HepG2 (cell line): ENCODE measurements around the gene LRRC40. TPM values are rescaled to one million over a fixed set of nuclear protein-coding genes. Genes with fewer than 3 reads are reported as not detected.

Experiments used
- AHR ChIP-seq: IDR thresholded peaks from 2 replicates; pipeline ENCODE4 v1.6.1; 2018; ENCODE audit warnings: missing genetic modification reagents, missing compliant biosample characterization
- CREB3 ChIP-seq: sonication (generic); formaldehyde crosslinking; IDR thresholded peaks from 2 replicates; pipeline ENCODE4 v1.5.0; 2020; ENCODE audit warnings: missing genetic modification reagents
- FOXO1 ChIP-seq: sonication (generic); formaldehyde crosslinking; IDR thresholded peaks from 2 replicates; pipeline ENCODE4 v1.4.0; 2020; ENCODE audit warnings: missing genetic modification reagents
- KLF11 ChIP-seq: IDR thresholded peaks from 2 replicates; pipeline ENCODE4 v1.6.1; 2016; ENCODE audit warnings: missing compliant biosample characterization
- KLF13 ChIP-seq: sonication (generic); formaldehyde crosslinking; IDR thresholded peaks from 2 replicates; pipeline ENCODE4 v1.4.0; 2020; ENCODE audit warnings: mild to moderate bottlenecking, missing genetic modification reagents
- KMT2B ChIP-seq: IDR thresholded peaks from 2 replicates; pipeline ENCODE4 v1.6.1; 2016; ENCODE audit warnings: missing genetic modification reagents, missing compliant biosample characterization
- LCORL ChIP-seq, 2 experiments: fragments of 450-650 bp in 1 of 2; sonication (generic) in 1 of 2; formaldehyde crosslinking in 1 of 2; IDR thresholded peaks; 2 replicates each; pipeline versions ENCODE4 v1.5.0 to v1.6.1; 2017 to 2020; ENCODE audit warnings: antibody characterized with exemption in 1 of 2, missing genetic modification reagents in 1 of 2
- MAFF ChIP-seq: IDR thresholded peaks from 2 replicates; pipeline ENCODE4 v1.6.1; 2011; ENCODE audit warnings: low read depth, low read length, improper control_type of control experiment
- MLX ChIP-seq: IDR thresholded peaks from 2 replicates; pipeline ENCODE4 v1.6.1; 2016
- SAFB2 ChIP-seq: sonication (generic); formaldehyde crosslinking; IDR thresholded peaks from 2 replicates; pipeline ENCODE4 v1.5.1; 2020; ENCODE audit warnings: missing genetic modification reagents, low read depth, mild to moderate bottlenecking, borderline replicate concordance
- TAF1 ChIP-seq: sonication (generic); formaldehyde crosslinking; IDR thresholded peaks from 2 replicates; pipeline ENCODE4 v1.4.0; 2020; ENCODE audit warnings: missing genetic modification reagents
- TOPORS ChIP-seq: sonication (generic); formaldehyde crosslinking; IDR thresholded peaks from 2 replicates; pipeline ENCODE4 v1.8.0; 2023; ENCODE audit warnings: mild to moderate bottlenecking, missing genetic modification reagents
- TP53 ChIP-seq: sonication (generic); formaldehyde crosslinking; conservative IDR thresholded peaks from 2 replicates; pipeline ENCODE4 v1.4.0; 2020; ENCODE audit warnings: missing genetic modification reagents
- ZBTB7A ChIP-seq: sonication (generic); formaldehyde crosslinking; IDR thresholded peaks from 2 replicates; pipeline ENCODE4 v1.8.0; 2022; ENCODE audit warnings: mild to moderate bottlenecking, missing genetic modification reagents
- ZFAT ChIP-seq: sonication (generic); formaldehyde crosslinking; conservative IDR thresholded peaks from 2 replicates; pipeline ENCODE4 v1.8.1; 2023; ENCODE audit warnings: missing genetic modification reagents, inconsistent platforms
- ZNF260 ChIP-seq: sonication (generic); formaldehyde crosslinking; IDR thresholded peaks from 2 replicates; pipeline ENCODE4 v1.4.0; 2020; ENCODE audit warnings: missing genetic modification reagents, low read depth, mild to moderate bottlenecking, borderline replicate concordance
- ZNF335 ChIP-seq: sonication (generic); formaldehyde crosslinking; IDR thresholded peaks from 2 replicates; pipeline ENCODE4 v1.4.0; 2020; ENCODE audit warnings: missing genetic modification reagents
- ZNF703 ChIP-seq: sonication (generic); formaldehyde crosslinking; IDR thresholded peaks from 2 replicates; pipeline ENCODE4 v1.5.1; 2020; ENCODE audit warnings: missing genetic modification reagents, mild to moderate bottlenecking, moderate library complexity, borderline replicate concordance
- ZNF737 ChIP-seq: sonication (generic); formaldehyde crosslinking; IDR thresholded peaks from 2 replicates; pipeline ENCODE4 v1.5.0; 2020; ENCODE audit warnings: missing genetic modification reagents, mild to moderate bottlenecking, borderline replicate concordance
- polyA plus RNA-seq, 8 experiments: library from polyadenylated mRNA; depleted of rRNA in 3 of 8; stranded (reverse) in 7 of 8; unstranded in 1 of 8; fragments of >200 nt; fragmentation: Illumina TruSeq in 4 of 8; extraction: Trizol in 4 of 8; gene quantifications; 2 replicates each; pipeline versions ENCODE4 v1.2.1 to v1.2.3, GENCODE V29; 2011 to 2016; ENCODE audit warnings: low read depth in 4 of 8, missing spikeins in 1 of 8, mixed read lengths in 1 of 8; ENCODE audit not compliant: insufficient read depth in 1 of 8
- total RNA-seq, 5 experiments: library from RNA; depleted of rRNA; stranded (reverse); fragments of >200 nt; fragmentation: Illumina TruSeq; extraction: Trizol; gene quantifications; 2 replicates each; pipeline ENCODE4 v1.2.3, GENCODE V29; 2016; ENCODE audit warnings: low read depth in 1 of 5
- TF ChIP-seq, protein P1 (sequence below): sonication (generic); formaldehyde crosslinking; IDR thresholded peaks from 2 replicates; pipeline ENCODE4 v1.4.0; 2020; ENCODE audit warnings: missing genetic modification reagents
- TF ChIP-seq, protein P2 (sequence below): sonication (generic); formaldehyde crosslinking; IDR thresholded peaks from 2 replicates; pipeline ENCODE4 v1.4.0; 2020; ENCODE audit warnings: missing genetic modification reagents
- TF ChIP-seq, protein P3 (sequence below): sonication (generic); formaldehyde crosslinking; IDR thresholded peaks from 2 replicates; pipeline ENCODE4 v1.4.0; 2020; ENCODE audit warnings: mild to moderate bottlenecking, missing genetic modification reagents

Gene LRRC40
- total and polyA plus RNA-seq, 2 of the 13 experiments (the other 11 are each of a cell fraction or from before 2014, with no cell fraction given): 10.3 to 32.7 TPM

DNA sequence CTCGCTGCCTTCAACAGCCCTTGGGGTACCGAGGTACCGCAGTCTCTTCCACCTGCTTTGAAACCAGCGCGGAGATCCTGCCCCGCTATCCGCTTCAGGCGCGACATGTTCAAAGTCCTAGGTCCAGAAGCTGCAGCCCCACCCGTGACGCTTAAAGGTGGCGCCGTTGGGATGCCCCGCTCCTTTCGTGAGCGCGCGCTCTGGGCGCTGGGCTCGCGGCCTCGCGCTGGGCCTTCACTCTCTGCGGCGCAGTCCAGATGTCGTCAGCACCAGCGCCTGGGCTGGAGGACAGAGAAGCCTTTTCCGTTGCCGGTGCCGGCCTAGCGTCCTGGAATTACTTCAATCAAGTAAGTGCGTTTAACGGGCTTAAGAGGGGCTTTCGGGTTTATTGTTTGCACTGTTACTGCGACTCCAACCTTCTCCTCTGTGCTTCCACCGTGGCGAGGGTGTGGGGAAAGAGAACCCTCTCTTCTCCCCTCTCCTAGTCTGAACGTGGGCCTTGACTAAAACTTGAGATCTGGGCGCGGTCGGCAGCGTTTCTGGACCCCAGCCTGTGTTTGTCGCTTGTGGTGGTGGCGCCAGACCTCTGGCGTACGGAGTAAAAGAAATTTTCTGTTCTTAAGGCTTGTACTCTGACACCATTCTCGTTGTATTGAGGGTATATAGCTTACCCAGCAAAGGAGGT is at the start of gene LRRC40 (continued):
- TF ChIP-seq, protein P1, sequence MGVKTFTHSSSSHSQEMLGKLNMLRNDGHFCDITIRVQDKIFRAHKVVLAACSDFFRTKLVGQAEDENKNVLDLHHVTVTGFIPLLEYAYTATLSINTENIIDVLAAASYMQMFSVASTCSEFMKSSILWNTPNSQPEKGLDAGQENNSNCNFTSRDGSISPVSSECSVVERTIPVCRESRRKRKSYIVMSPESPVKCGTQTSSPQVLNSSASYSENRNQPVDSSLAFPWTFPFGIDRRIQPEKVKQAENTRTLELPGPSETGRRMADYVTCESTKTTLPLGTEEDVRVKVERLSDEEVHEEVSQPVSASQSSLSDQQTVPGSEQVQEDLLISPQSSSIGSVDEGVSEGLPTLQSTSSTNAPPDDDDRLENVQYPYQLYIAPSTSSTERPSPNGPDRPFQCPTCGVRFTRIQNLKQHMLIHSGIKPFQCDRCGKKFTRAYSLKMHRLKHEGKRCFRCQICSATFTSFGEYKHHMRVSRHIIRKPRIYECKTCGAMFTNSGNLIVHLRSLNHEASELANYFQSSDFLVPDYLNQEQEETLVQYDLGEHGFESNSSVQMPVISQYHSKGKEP (CRISPR knock-in tag): peak; percentile 38; the same call in 1 of the 2 replicates
- TF ChIP-seq CREB3 (no peak; the same call in 1 of the 2 replicates), ZFAT (CRISPR knock-in tag) (no peak), ZBTB7A (CRISPR knock-in tag) (0 out of 2 replicates have a peak, but pooled peaks have one; percentile 51), FOXO1 (CRISPR knock-in tag) (peak; percentile 71), TOPORS (CRISPR knock-in tag) (peak; percentile 94), ZNF737 (CRISPR knock-in tag) (peak; percentile 46; the same call in 1 of the 2 replicates), TAF1 (peak; percentile 88), KMT2B (peak; percentile 100), MAFF (no peak), KLF13 (CRISPR knock-in tag) (peak; percentile 36; the same call in 1 of the 2 replicates), AHR (CRISPR knock-in tag) (peak; percentile 94; the same call in 1 of the 2 replicates), MLX (peak; percentile 58; the same call in 1 of the 2 replicates), SAFB2 (CRISPR knock-in tag) (no peak), LCORL (IDR thresholded peaks at IDR 0.05) (no peak), LCORL (CRISPR knock-in tag; IDR thresholded peaks at IDR 0.05) (peak; percentile 90), ZNF260 (no peak), ZNF703 (CRISPR knock-in tag) (0 out of 2 replicates have a peak, but pooled peaks have one; percentile 21), TP53 (CRISPR knock-in tag) (peak; percentile 88; the same call in 1 of the 2 replicates), KLF11 (peak; percentile 67; the same call in 1 of the 2 replicates), ZNF335 (CRISPR knock-in tag) (peak; percentile 100)
- TF ChIP-seq, protein P2, sequence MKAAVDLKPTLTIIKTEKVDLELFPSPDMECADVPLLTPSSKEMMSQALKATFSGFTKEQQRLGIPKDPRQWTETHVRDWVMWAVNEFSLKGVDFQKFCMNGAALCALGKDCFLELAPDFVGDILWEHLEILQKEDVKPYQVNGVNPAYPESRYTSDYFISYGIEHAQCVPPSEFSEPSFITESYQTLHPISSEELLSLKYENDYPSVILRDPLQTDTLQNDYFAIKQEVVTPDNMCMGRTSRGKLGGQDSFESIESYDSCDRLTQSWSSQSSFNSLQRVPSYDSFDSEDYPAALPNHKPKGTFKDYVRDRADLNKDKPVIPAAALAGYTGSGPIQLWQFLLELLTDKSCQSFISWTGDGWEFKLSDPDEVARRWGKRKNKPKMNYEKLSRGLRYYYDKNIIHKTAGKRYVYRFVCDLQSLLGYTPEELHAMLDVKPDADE (CRISPR knock-in tag): no peak
- TF ChIP-seq, protein P3, sequence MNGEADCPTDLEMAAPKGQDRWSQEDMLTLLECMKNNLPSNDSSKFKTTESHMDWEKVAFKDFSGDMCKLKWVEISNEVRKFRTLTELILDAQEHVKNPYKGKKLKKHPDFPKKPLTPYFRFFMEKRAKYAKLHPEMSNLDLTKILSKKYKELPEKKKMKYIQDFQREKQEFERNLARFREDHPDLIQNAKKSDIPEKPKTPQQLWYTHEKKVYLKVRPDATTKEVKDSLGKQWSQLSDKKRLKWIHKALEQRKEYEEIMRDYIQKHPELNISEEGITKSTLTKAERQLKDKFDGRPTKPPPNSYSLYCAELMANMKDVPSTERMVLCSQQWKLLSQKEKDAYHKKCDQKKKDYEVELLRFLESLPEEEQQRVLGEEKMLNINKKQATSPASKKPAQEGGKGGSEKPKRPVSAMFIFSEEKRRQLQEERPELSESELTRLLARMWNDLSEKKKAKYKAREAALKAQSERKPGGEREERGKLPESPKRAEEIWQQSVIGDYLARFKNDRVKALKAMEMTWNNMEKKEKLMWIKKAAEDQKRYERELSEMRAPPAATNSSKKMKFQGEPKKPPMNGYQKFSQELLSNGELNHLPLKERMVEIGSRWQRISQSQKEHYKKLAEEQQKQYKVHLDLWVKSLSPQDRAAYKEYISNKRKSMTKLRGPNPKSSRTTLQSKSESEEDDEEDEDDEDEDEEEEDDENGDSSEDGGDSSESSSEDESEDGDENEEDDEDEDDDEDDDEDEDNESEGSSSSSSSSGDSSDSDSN (CRISPR knock-in tag): peak; percentile 81
